Liver (tissue), 9 donors: ENCODE results near the gene WBP1. TPM values are rescaled to one million over a fixed set of nuclear protein-coding genes. Genes with fewer than 3 reads are reported as not detected.

Source experiments
- DNase-seq: peaks from one replicate; pipeline ENCODE4 v3.0.0-alpha.2; 2017; ENCODE audit warnings: low spot score
- H3K27ac ChIP-seq, 2 donors: one replicate each; pipeline ENCODE4 v1.7.0; 2013; ENCODE audit warnings: inconsistent platforms in 2 of 2, low read length in 2 of 2, control low read depth in 1 of 2, low read depth in 1 of 2, mild to moderate bottlenecking in 1 of 2
- H3K27me3 ChIP-seq, 4 donors: one replicate each; pipeline versions ENCODE4 v1.6.1 to v1.7.0; 2013; ENCODE audit warnings: low read length in 3 of 4, inconsistent platforms in 1 of 4, mild to moderate bottlenecking in 1 of 4, moderate library complexity in 1 of 4; ENCODE audit not compliant: control insufficient read depth in 4 of 4, insufficient read depth in 4 of 4
- H3K36me3 ChIP-seq, 4 donors: one replicate each; pipeline versions ENCODE4 v1.6.1 to v1.7.0; 2013; ENCODE audit warnings: low read length in 3 of 4, mild to moderate bottlenecking in 3 of 4, low read depth in 1 of 4, moderate library complexity in 1 of 4; ENCODE audit not compliant: control insufficient read depth in 4 of 4, insufficient read depth in 3 of 4
- H3K4me1 ChIP-seq, 4 donors: one replicate each; pipeline versions ENCODE4 v1.6.1 to v1.7.0; 2013; ENCODE audit warnings: low read length in 3 of 4, mild to moderate bottlenecking in 3 of 4, moderate library complexity in 1 of 4; ENCODE audit not compliant: control insufficient read depth in 4 of 4, insufficient read depth in 4 of 4
- H3K4me3 ChIP-seq, 3 donors: one replicate each; pipeline versions ENCODE4 v1.6.1 to v1.7.0; 2013; ENCODE audit warnings: low read length in 3 of 3, control low read depth in 1 of 3, low read depth in 1 of 3, mild to moderate bottlenecking in 1 of 3
- H3K9ac ChIP-seq, 2 donors: one replicate each; pipeline ENCODE4 v1.7.0; 2013; ENCODE audit warnings: low read length in 2 of 2, mild to moderate bottlenecking in 2 of 2, moderate library complexity in 2 of 2, control low read depth in 1 of 2, low read depth in 1 of 2
- H3K9me3 ChIP-seq, 4 donors: one replicate each; pipeline versions ENCODE4 v1.6.1 to v1.7.0; 2013; ENCODE audit warnings: low read length in 3 of 4; ENCODE audit not compliant: control insufficient read depth in 4 of 4
- ATF3 ChIP-seq: IDR thresholded peaks from 2 replicates; pipeline ENCODE4 v1.6.1; 2016; ENCODE audit warnings: antibody characterized with exemption
- EGR1 ChIP-seq, 2 donors: IDR thresholded peaks; 2 replicates each; pipeline ENCODE4 v1.6.1; 2016 to 2018; ENCODE audit warnings: antibody characterized with exemption in 2 of 2, low read depth in 2 of 2
- FOXA1 ChIP-seq: IDR thresholded peaks from 2 replicates; pipeline ENCODE4 v1.6.1; 2016; ENCODE audit warnings: antibody characterized with exemption
- FOXA2 ChIP-seq: IDR thresholded peaks from 2 replicates; pipeline ENCODE4 v1.6.1; 2016; ENCODE audit warnings: antibody characterized with exemption
- GABPA ChIP-seq, 2 donors: IDR thresholded peaks in 1 of 2; conservative IDR thresholded peaks in 1 of 2; 2 replicates each; pipeline ENCODE4 v1.6.1; 2016; ENCODE audit warnings: antibody characterized with exemption in 2 of 2, mild to moderate bottlenecking in 1 of 2, moderate library complexity in 1 of 2
- HNF4A ChIP-seq, 2 donors: conservative IDR thresholded peaks; 2 replicates each; pipeline ENCODE4 v1.6.1; 2016; ENCODE audit warnings: antibody characterized with exemption in 2 of 2, mild to moderate bottlenecking in 2 of 2
- HNF4G ChIP-seq: IDR thresholded peaks from 2 replicates; pipeline ENCODE4 v1.6.1; 2016; ENCODE audit warnings: antibody characterized with exemption
- JUND ChIP-seq, 2 donors: IDR thresholded peaks; 2 replicates each; pipeline ENCODE4 v1.6.1; 2016; ENCODE audit warnings: antibody characterized with exemption in 2 of 2
- MAX ChIP-seq: IDR thresholded peaks from 2 replicates; pipeline ENCODE4 v1.6.1; 2016; ENCODE audit warnings: antibody characterized with exemption
- NR2F2 ChIP-seq: IDR thresholded peaks from 2 replicates; pipeline ENCODE4 v1.6.1; 2016; ENCODE audit warnings: antibody characterized with exemption
- RAD21 ChIP-seq, 2 donors: IDR thresholded peaks; 2 replicates each; pipeline ENCODE4 v1.6.1; 2016; ENCODE audit warnings: antibody characterized with exemption in 2 of 2, mild to moderate bottlenecking in 2 of 2
- REST ChIP-seq: IDR thresholded peaks from 2 replicates; pipeline ENCODE4 v1.6.1; 2016; ENCODE audit warnings: antibody characterized with exemption, mild to moderate bottlenecking
- RXRA ChIP-seq, 2 donors: IDR thresholded peaks; 2 replicates each; pipeline ENCODE4 v1.6.1; 2017 to 2018; ENCODE audit warnings: antibody characterized with exemption in 2 of 2, mild to moderate bottlenecking in 1 of 2
- SP1 ChIP-seq: IDR thresholded peaks from 2 replicates; pipeline ENCODE4 v1.6.1; 2018; ENCODE audit warnings: antibody characterized with exemption, mild to moderate bottlenecking
- TAF1 ChIP-seq: conservative IDR thresholded peaks from 2 replicates; pipeline ENCODE4 v1.6.1; 2016; ENCODE audit warnings: antibody characterized with exemption, mild to moderate bottlenecking
- YY1 ChIP-seq: IDR thresholded peaks from 2 replicates; pipeline ENCODE4 v1.6.1; 2016; ENCODE audit warnings: antibody characterized with exemption, mild to moderate bottlenecking
- ZBTB33 ChIP-seq: IDR thresholded peaks from 2 replicates; pipeline ENCODE4 v1.6.1; 2016; ENCODE audit warnings: antibody characterized with exemption
- WGBS: extraction: QIAGEN DNeasy Blood & Tissue Kit; methylation state at CpG from one replicate; pipeline ENCODE4 v1.1.7; 2013; 5-methylcytosine and 5-hydroxymethylcytosine counted together
- polyA plus RNA-seq, 2 donors: library from polyadenylated mRNA; stranded (reverse) in 1 of 2; unstranded in 1 of 2; fragments of 200-250 nt in 1 of 2; fragments of >200 nt in 1 of 2; fragmentation: Nextera tagmentation in 1 of 2; extraction: Ambion mirVana in 1 of 2; gene quantifications; one replicate each; pipeline versions ENCODE4 v1.2.1 to v1.2.3, GENCODE V29; 2013 to 2015
- total RNA-seq, 2 donors: library from RNA; depleted of rRNA; stranded (reverse); fragments of >200 nt; gene quantifications; one replicate each; pipeline ENCODE4 v1.2.3, GENCODE V29; 2014
- TF ChIP-seq, protein P1 (sequence below): fragments of 150-350 bp; IDR thresholded peaks from 2 replicates; pipeline ENCODE4 v1.5.1; 2017; ENCODE audit warnings: improper control_type of control experiment, low read depth, low read length; ENCODE audit not compliant: missing input control
- donor health status: healthy.
- donor health status: healthy.
- donor health status: healthy.
- donor health status: healthy.
- donor health status: healthy.

Gene WBP1
- total and polyA plus RNA-seq, 4 donors, result 19.2 to 45.0 (median 24.9) TPM

DNA sequence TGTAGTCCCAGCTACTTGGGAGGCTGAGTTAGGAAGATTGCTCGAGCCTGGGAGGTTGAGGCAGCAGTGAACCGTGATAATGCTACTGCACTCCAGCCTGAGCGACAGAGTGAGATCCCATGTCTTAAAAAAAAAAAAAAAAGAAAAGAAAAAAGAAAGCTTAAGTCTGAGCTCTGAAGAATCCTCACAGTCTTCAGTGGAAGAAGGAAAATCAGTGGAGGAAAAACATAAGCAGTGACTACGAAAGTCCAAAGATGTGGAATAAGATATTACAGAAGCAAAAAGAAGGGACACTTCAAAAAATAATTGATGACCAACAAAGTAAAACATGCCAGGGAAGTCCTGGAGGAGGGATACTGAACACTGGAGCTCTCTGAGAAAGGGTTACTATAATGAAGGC, 52.0 kb downstream of the WBP1 start:
- no peaks in the 10 kb centered on the region for H3K9me3 ChIP-seq
- H3K27me3 ChIP-seq, result peaks cover 4 to 20% (median 9%) of the 10 kb centered on the region in 4 donors
- WGBS, result 80% methylated on average over 4 of the region's 4 CpGs
- H3K4me3 ChIP-seq, result no peak overlapping the region
- no peak for DNase-seq
- peaks cover 0 to 6% (median 2%) of the 10 kb centered on the region in 4 donors for H3K36me3 ChIP-seq
- no peak overlapping the region for H3K9ac ChIP-seq
- H3K27ac ChIP-seq, result no peak overlapping the region
- no peak for TF ChIP-seq HNF4A (conservative IDR thresholded peaks at IDR 0.05)
- TF ChIP-seq YY1, result no peak
- TF ChIP-seq NR2F2, result no peak
- no peak for TF ChIP-seq RXRA (IDR thresholded peaks at IDR 0.05)
- TF ChIP-seq FOXA2, result no peak
- no peak for TF ChIP-seq FOXA1
- TF ChIP-seq ZBTB33, result no peak
- TF ChIP-seq HNF4G, result no peak
- TF ChIP-seq GABPA (IDR thresholded peaks at IDR 0.05 in 1 of 2, conservative IDR thresholded peaks at IDR 0.05 in 1 of 2), result no peak
- TF ChIP-seq SP1, result no peak
- TF ChIP-seq ATF3, result no peak
- TF ChIP-seq, protein P1, sequence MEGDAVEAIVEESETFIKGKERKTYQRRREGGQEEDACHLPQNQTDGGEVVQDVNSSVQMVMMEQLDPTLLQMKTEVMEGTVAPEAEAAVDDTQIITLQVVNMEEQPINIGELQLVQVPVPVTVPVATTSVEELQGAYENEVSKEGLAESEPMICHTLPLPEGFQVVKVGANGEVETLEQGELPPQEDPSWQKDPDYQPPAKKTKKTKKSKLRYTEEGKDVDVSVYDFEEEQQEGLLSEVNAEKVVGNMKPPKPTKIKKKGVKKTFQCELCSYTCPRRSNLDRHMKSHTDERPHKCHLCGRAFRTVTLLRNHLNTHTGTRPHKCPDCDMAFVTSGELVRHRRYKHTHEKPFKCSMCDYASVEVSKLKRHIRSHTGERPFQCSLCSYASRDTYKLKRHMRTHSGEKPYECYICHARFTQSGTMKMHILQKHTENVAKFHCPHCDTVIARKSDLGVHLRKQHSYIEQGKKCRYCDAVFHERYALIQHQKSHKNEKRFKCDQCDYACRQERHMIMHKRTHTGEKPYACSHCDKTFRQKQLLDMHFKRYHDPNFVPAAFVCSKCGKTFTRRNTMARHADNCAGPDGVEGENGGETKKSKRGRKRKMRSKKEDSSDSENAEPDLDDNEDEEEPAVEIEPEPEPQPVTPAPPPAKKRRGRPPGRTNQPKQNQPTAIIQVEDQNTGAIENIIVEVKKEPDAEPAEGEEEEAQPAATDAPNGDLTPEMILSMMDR, result no peak
- TF ChIP-seq REST, result no peak
- no peak for TF ChIP-seq TAF1
- TF ChIP-seq MAX, result no peak
- TF ChIP-seq RAD21 (IDR thresholded peaks at IDR 0.05), result no peak
- TF ChIP-seq JUND (IDR thresholded peaks at IDR 0.05), result no peak
- TF ChIP-seq EGR1 (IDR thresholded peaks at IDR 0.05; ENCODE audit: low read depth in 2 of 2), result no peak
- H3K4me1 ChIP-seq, result peaks cover 9 to 29% (median 20%) of the 10 kb centered on the region in 4 donors

Other genes with a start within 250 kb of the WBP1 start
- under 1 TPM; 0.42 to 0.50 TPM for gene SLC4A5, start 115.0 kb upstream of the WBP1 start, total RNA-seq
- under 1 TPM; 0.12 to 0.15 TPM for gene SLC4A5, start 115.0 kb upstream of the WBP1 start, polyA plus RNA-seq
- gene DCTN1, start 78.1 kb upstream of the WBP1 start, total RNA-seq, result 10 to 100 TPM; 34.8 to 40.9 TPM
- gene DCTN1, start 78.1 kb upstream of the WBP1 start, polyA plus RNA-seq, result 10 to 100 TPM; 29.7 to 32.1 TPM
- gene C2orf81, start 36.8 kb upstream of the WBP1 start, total RNA-seq, result under 1 TPM; 0.08 to 0.23 TPM
- under 1 TPM; 0.35 to 0.44 TPM for gene C2orf81, start 36.8 kb upstream of the WBP1 start, polyA plus RNA-seq
- gene WDR54, start 36.7 kb upstream of the WBP1 start, total RNA-seq, result 1 to 10 TPM; 1.7 to 4.2 TPM
- gene WDR54, start 36.7 kb upstream of the WBP1 start, polyA plus RNA-seq, result 1 to 10 TPM; 3.0 to 3.2 TPM
- gene RTKN, start 16.5 kb upstream of the WBP1 start, total RNA-seq, result 10 to 100 TPM; 27.8 to 98.0 TPM
- gene RTKN, start 16.5 kb upstream of the WBP1 start, polyA plus RNA-seq, result 10 to 100 TPM; 54.4 to 91.7 TPM
- 10 to 100 TPM in 1 of 2 donors, 1 to 10 TPM in 1; 7.0 to 14.8 TPM for gene INO80B, start 3.4 kb upstream of the WBP1 start, total RNA-seq
- 10 to 100 TPM in 1 of 2 donors, 1 to 10 TPM in 1; 2.7 to 14.0 TPM for gene INO80B, start 3.4 kb upstream of the WBP1 start, polyA plus RNA-seq
- 10 to 100 TPM; 23.4 to 50.0 TPM for gene MOGS, start 6.9 kb downstream of the WBP1 start, total RNA-seq
- 10 to 100 TPM; 21.2 to 38.6 TPM for gene MOGS, start 6.9 kb downstream of the WBP1 start, polyA plus RNA-seq
- 10 to 100 TPM; 12.6 to 21.0 TPM for gene MRPL53, start 14.2 kb downstream of the WBP1 start, total RNA-seq
- 10 to 100 TPM; 51.1 to 72.5 TPM for gene MRPL53, start 14.2 kb downstream of the WBP1 start, polyA plus RNA-seq
- 10 to 100 TPM; 13.4 to 28.3 TPM for gene CCDC142, start 24.6 kb downstream of the WBP1 start, total RNA-seq
- gene CCDC142, start 24.6 kb downstream of the WBP1 start, polyA plus RNA-seq, result 1 to 10 TPM; 5.1 to 8.3 TPM
- gene TTC31, start 24.6 kb downstream of the WBP1 start, total RNA-seq, result 10 to 100 TPM in 1 of 2 donors, 1 to 10 TPM in 1; 9.9 to 26.4 TPM
- gene TTC31, start 24.6 kb downstream of the WBP1 start, polyA plus RNA-seq, result 10 to 100 TPM; 15.3 to 16.3 TPM
- gene LBX2, start 41.2 kb downstream of the WBP1 start, total RNA-seq, result 1 to 10 TPM in 1 of 2 donors, under 1 TPM in 1; 0.84 to 2.7 TPM
- gene LBX2, start 41.2 kb downstream of the WBP1 start, polyA plus RNA-seq, result 1 to 10 TPM; 2.3 to 2.8 TPM
- 10 to 100 TPM in 1 of 2 donors, 1 to 10 TPM in 1; 3.3 to 11.1 TPM for gene PCGF1, start 49.3 kb downstream of the WBP1 start, total RNA-seq
- gene PCGF1, start 49.3 kb downstream of the WBP1 start, polyA plus RNA-seq, result 10 to 100 TPM; 10.6 to 12.5 TPM
- gene TLX2, start 56.0 kb downstream of the WBP1 start, total RNA-seq, result not detected
- not detected for gene TLX2, start 56.0 kb downstream of the WBP1 start, polyA plus RNA-seq
- 1 to 10 TPM in 1 of 2 donors, under 1 TPM in 1; 0.08 to 1.0 TPM for gene DQX1, start 67.8 kb downstream of the WBP1 start, total RNA-seq
- under 1 TPM in 1 of 2 donors, not detected in 1; 0.05 TPM for gene DQX1, start 67.8 kb downstream of the WBP1 start, polyA plus RNA-seq
- gene AUP1, start 71.3 kb downstream of the WBP1 start, total RNA-seq, result 100 to 1,000 TPM in 1 of 2 donors, 10 to 100 TPM in 1; 62.6 to 126 TPM
- gene AUP1, start 71.3 kb downstream of the WBP1 start, polyA plus RNA-seq, result 100 to 1,000 TPM in 1 of 2 donors, 10 to 100 TPM in 1; 96.4 to 122 TPM
- gene HTRA2, start 71.5 kb downstream of the WBP1 start, total RNA-seq, result 10 to 100 TPM; 18.7 to 81.8 TPM
- gene HTRA2, start 71.5 kb downstream of the WBP1 start, polyA plus RNA-seq, result 10 to 100 TPM; 13.3 to 18.2 TPM
- gene LOXL3, start 95.5 kb downstream of the WBP1 start, total RNA-seq, result 1 to 10 TPM; 1.6 to 2.8 TPM
- under 1 TPM; 0.31 to 0.98 TPM for gene LOXL3, start 95.5 kb downstream of the WBP1 start, polyA plus RNA-seq
- gene DOK1, start 96.3 kb downstream of the WBP1 start, total RNA-seq, result 1 to 10 TPM; 4.6 to 8.6 TPM
- gene DOK1, start 96.3 kb downstream of the WBP1 start, polyA plus RNA-seq, result 1 to 10 TPM; 2.0 to 3.6 TPM
- gene M1AP, start 189.9 kb downstream of the WBP1 start, total RNA-seq, result under 1 TPM; under 0.01 to 0.09 TPM
- gene M1AP, start 189.9 kb downstream of the WBP1 start, polyA plus RNA-seq, result under 1 TPM; 0.06 to 0.38 TPM
- 1 to 10 TPM in 1 of 2 donors, under 1 TPM in 1; 0.92 to 1.1 TPM for gene SEMA4F, start 195.8 kb downstream of the WBP1 start, total RNA-seq
- gene SEMA4F, start 195.8 kb downstream of the WBP1 start, polyA plus RNA-seq, result under 1 TPM; 0.57 to 0.99 TPM